ENCODE measurements around the gene SAP130.
"Not testable (repeated sequence)": the region's sequence is repeated elsewhere in the genome, so short reads cannot be mapped to it uniquely, and the experiment has no call there.

SAP130 gene

GRCh38 chr2:127911737-127912136 lies 116.1 kb downstream of the SAP130 start:
- H3K9ac ChIP-seq (ENCODE audit: low read length): no peak overlapping the region
- H3K4me1 ChIP-seq (ENCODE audit: low read length): no peaks in the 10 kb centered on the region
- H3K36me3 ChIP-seq (replicated peaks; ENCODE audit: insufficient read depth, low read length): no peaks in the 10 kb centered on the region
- no peaks in the 10 kb centered on the region for H3K9me3 ChIP-seq (replicated peaks; ENCODE audit: insufficient read depth, low read length)
- H3K4me2 ChIP-seq (ENCODE audit: low read depth, low read length): no peak overlapping the region
- H3K79me2 ChIP-seq (ENCODE audit: low read length): no peaks in the 10 kb centered on the region
- DNase-seq: no peak
- TF ChIP-seq EZH2phosphoT487 (IDR thresholded peaks at IDR 0.05; ENCODE audit: low read length): no peak
- no peak for TF ChIP-seq EZH2 (optimal IDR thresholded peaks at IDR 0.05; ENCODE audit: low read depth, low read length)
- TF ChIP-seq CTCF (IDR thresholded peaks at IDR 0.05; ENCODE audit: low read length): no peak
- H2AFZ ChIP-seq (ENCODE audit: low read length): no peak overlapping the region
- H3K9me2 ChIP-seq (replicated peaks; ENCODE audit: insufficient read depth, low read length): no peaks in the 10 kb centered on the region
- H4K20me1 ChIP-seq (ENCODE audit: insufficient read depth, low read length): no peaks in the 10 kb centered on the region
- no peak overlapping the region for H3K4me3 ChIP-seq (ENCODE audit: low read length)
- H3K27me3 ChIP-seq (replicated peaks; ENCODE audit: insufficient read depth, low read length): no peaks in the 10 kb centered on the region
- H3K27ac ChIP-seq (ENCODE audit: low read length): no peak overlapping the region
- no peaks in the 10 kb centered on the region for H3F3A ChIP-seq (ENCODE audit: insufficient read depth, low read length)

GRCh38 chr2:127910415-127910814 lies 117.4 kb downstream of the SAP130 start:
- no peak for DNase-seq
- Histone ChIP-seq H3K27ac (ENCODE audit: low read length) (no peak overlapping the region), H3K79me2 (ENCODE audit: low read length) (no peaks in the 10 kb centered on the region), H3K36me3 (replicated peaks; ENCODE audit: insufficient read depth, low read length) (no peaks in the 10 kb centered on the region), H2AFZ (ENCODE audit: low read length) (no peak overlapping the region), H3K9ac (ENCODE audit: low read length) (no peak overlapping the region), H3F3A (ENCODE audit: insufficient read depth, low read length) (no peaks in the 10 kb centered on the region), H3K27me3 (replicated peaks; ENCODE audit: insufficient read depth, low read length) (no peaks in the 10 kb centered on the region), H4K20me1 (ENCODE audit: insufficient read depth, low read length) (no peaks in the 10 kb centered on the region), H3K9me2 (replicated peaks; ENCODE audit: insufficient read depth, low read length) (no peaks in the 10 kb centered on the region), H3K4me2 (ENCODE audit: low read depth, low read length) (no peak overlapping the region), H3K4me1 (ENCODE audit: low read length) (no peaks in the 10 kb centered on the region), H3K9me3 (replicated peaks; ENCODE audit: insufficient read depth, low read length) (no peaks in the 10 kb centered on the region), H3K4me3 (ENCODE audit: low read length) (no peak overlapping the region)
- TF ChIP-seq EZH2phosphoT487 (IDR thresholded peaks at IDR 0.05; ENCODE audit: low read length): no peak
- TF ChIP-seq CTCF (IDR thresholded peaks at IDR 0.05; ENCODE audit: low read length): no peak
- TF ChIP-seq EZH2 (optimal IDR thresholded peaks at IDR 0.05; ENCODE audit: low read depth, low read length): no peak

GRCh38 chr2:127909019-127909418 lies 118.8 kb downstream of the SAP130 start:
- no peak for DNase-seq
- H3K4me3 ChIP-seq (ENCODE audit: low read length): no peak overlapping the region

GRCh38 chr2:127907733-127908400 lies 120.0 kb downstream of the SAP130 start:
- H3K4me2 ChIP-seq (ENCODE audit: low read depth, low read length); H3K27me3 ChIP-seq (replicated peaks; ENCODE audit: insufficient read depth, low read length); DNase-seq; H3K9me2 ChIP-seq (replicated peaks; ENCODE audit: insufficient read depth, low read length); H3K4me1 ChIP-seq (ENCODE audit: low read length); H3K4me3 ChIP-seq (ENCODE audit: low read length); H3K9me3 ChIP-seq (replicated peaks; ENCODE audit: insufficient read depth, low read length); H3K79me2 ChIP-seq (ENCODE audit: low read length); H3K27ac ChIP-seq (ENCODE audit: low read length); H2AFZ ChIP-seq (ENCODE audit: low read length); H3K36me3 ChIP-seq (replicated peaks; ENCODE audit: insufficient read depth, low read length); H3K9ac ChIP-seq (ENCODE audit: low read length); H4K20me1 ChIP-seq (ENCODE audit: insufficient read depth, low read length); H3F3A ChIP-seq (ENCODE audit: insufficient read depth, low read length): not testable (repeated sequence)

More at GRCh38 chr2:127909019-127909418, 118.8 kb downstream of the SAP130 start:
- Histone ChIP-seq H3K9me2 (replicated peaks; ENCODE audit: insufficient read depth, low read length) (no peaks in the 10 kb centered on the region), H3K27ac (ENCODE audit: low read length) (no peak overlapping the region), H3K79me2 (ENCODE audit: low read length) (no peaks in the 10 kb centered on the region), H3K9me3 (replicated peaks; ENCODE audit: insufficient read depth, low read length) (no peaks in the 10 kb centered on the region), H3K9ac (ENCODE audit: low read length) (no peak overlapping the region), H3K4me1 (ENCODE audit: low read length) (no peaks in the 10 kb centered on the region), H4K20me1 (ENCODE audit: insufficient read depth, low read length) (no peaks in the 10 kb centered on the region), H3K27me3 (replicated peaks; ENCODE audit: insufficient read depth, low read length) (no peaks in the 10 kb centered on the region), H3K4me2 (ENCODE audit: low read depth, low read length) (no peak overlapping the region), H2AFZ (ENCODE audit: low read length) (no peak overlapping the region), H3K36me3 (replicated peaks; ENCODE audit: insufficient read depth, low read length) (no peaks in the 10 kb centered on the region), H3F3A (ENCODE audit: insufficient read depth, low read length) (no peaks in the 10 kb centered on the region)
- TF ChIP-seq CTCF (IDR thresholded peaks at IDR 0.05; ENCODE audit: low read length): no peak
- no peak for TF ChIP-seq EZH2 (optimal IDR thresholded peaks at IDR 0.05; ENCODE audit: low read depth, low read length)
- TF ChIP-seq EZH2phosphoT487 (IDR thresholded peaks at IDR 0.05; ENCODE audit: low read length): no peak

Measured in MM.1S (cell line).